Kidney epithelial cell (primary cell): Measurements from ENCODE around the gene SPATA46. TPM values are rescaled to one million over a fixed set of nuclear protein-coding genes. Genes with fewer than 3 reads are reported as not detected.
"Not testable (repeated sequence)": the region's sequence is repeated elsewhere in the genome, so short reads cannot be mapped to it uniquely, and the experiment has no call there.

Source experiments
- DNase-seq: peaks from one replicate; pipeline ENCODE4 v3.0.0-alpha.2; 2010; ENCODE audit warnings: low read depth
- H3K27me3 ChIP-seq: 2 replicates; pipeline ENCODE4 v1.6.0; 2011; ENCODE audit warnings: low read length; ENCODE audit not compliant: control insufficient read depth, insufficient read depth
- H3K36me3 ChIP-seq: 2 replicates; pipeline ENCODE4 v1.5.1; 2011; ENCODE audit warnings: low read length; ENCODE audit not compliant: control insufficient read depth, insufficient read depth
- H3K4me3 ChIP-seq: 2 replicates; pipeline ENCODE4 v1.5.1; 2011; ENCODE audit warnings: low read depth, mild to moderate bottlenecking, control low read depth, low read length
- total RNA-seq: library from RNA; depleted of rRNA; stranded (reverse); fragments of >200 nt; gene quantifications from 2 replicates; pipeline ENCODE4 v1.2.3, GENCODE V29; 2015
- TF ChIP-seq, protein P1 (sequence below): IDR thresholded peaks from 2 replicates; pipeline ENCODE4 v1.5.1; 2011; ENCODE audit warnings: mild to moderate bottlenecking, moderate library complexity, low read length, control low read depth, inconsistent platforms; ENCODE audit not compliant: insufficient read depth, poor library complexity, severe bottlenecking

Gene SPATA46
- total RNA-seq, 1 donor from 2014 or later: not detected

DNA sequence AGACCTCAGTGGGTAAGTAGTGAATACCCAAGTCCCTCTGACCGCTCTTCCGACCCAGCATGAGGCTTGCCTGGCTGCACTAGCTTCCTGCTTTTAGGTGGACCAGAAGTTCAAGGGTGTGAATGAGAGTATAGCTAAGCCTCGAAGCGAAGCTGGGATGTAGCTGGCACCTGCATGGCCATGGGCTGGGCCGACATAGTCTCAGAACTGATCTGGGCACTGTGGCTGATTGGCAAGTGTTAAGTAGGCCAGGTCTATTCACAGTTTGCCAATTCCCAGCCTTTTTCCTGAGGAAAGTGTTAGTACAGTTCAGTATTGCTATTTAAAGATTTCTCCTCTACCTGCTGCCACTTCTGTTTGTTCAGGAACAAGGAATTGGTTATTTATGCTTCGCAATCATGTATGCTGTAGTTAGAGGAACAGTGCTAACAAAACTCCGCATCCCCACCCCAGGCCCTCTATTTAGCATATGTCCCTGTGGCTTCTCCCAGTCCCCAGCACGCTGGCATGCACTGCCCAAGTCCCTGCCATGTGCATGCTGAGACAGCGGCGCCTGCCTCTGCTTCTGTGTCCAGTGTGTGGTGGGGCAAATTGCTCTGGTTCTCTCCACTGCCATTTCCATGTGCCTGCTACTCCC lies 16.3 kb downstream of the SPATA46 start:
- TF ChIP-seq, protein P1, sequence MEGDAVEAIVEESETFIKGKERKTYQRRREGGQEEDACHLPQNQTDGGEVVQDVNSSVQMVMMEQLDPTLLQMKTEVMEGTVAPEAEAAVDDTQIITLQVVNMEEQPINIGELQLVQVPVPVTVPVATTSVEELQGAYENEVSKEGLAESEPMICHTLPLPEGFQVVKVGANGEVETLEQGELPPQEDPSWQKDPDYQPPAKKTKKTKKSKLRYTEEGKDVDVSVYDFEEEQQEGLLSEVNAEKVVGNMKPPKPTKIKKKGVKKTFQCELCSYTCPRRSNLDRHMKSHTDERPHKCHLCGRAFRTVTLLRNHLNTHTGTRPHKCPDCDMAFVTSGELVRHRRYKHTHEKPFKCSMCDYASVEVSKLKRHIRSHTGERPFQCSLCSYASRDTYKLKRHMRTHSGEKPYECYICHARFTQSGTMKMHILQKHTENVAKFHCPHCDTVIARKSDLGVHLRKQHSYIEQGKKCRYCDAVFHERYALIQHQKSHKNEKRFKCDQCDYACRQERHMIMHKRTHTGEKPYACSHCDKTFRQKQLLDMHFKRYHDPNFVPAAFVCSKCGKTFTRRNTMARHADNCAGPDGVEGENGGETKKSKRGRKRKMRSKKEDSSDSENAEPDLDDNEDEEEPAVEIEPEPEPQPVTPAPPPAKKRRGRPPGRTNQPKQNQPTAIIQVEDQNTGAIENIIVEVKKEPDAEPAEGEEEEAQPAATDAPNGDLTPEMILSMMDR: no peak
- H3K4me3 ChIP-seq: no peak overlapping the region
- H3K36me3 ChIP-seq: no peaks in the 10 kb centered on the region
- no peak for DNase-seq
- no peaks in the 10 kb centered on the region for H3K27me3 ChIP-seq

DNA sequence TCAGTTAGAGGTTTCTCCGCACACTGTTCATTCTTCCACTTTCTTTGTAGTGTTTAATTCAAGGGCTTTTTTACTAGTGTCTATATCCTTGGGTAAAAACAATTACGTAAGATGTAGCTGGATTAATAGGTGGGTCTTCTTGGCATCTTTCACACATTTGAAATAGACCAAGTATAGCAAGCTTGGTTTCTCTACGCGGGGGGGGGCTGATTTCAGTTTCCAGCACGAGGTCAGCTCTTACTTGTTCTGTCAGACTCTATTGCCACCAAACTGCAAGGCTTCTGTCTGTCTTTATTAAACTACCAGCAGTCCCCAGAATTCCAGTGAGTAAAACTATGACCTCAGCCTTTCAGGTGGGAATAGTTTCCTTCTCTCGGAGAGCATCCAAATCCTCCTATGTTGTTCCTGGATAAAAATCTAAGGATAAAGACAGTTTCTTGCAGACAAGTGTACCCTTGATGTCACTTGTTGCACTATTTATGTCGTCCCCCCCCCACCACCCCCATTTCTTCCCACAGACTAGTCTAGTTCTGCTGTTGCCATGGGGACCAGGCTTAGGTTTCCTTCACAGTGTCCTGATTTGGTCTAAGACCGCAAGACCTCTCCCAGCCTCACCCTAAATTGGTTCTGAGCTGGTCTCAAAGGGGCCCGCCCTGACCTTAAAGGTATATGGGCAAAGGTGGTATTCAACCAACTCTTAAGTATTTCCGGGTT lies 17.0 kb downstream of the SPATA46 start:
- TF ChIP-seq, protein P1: no peak
- H3K36me3 ChIP-seq: no peaks in the 10 kb centered on the region

GRCh38 chr1:162358928-162359327 lies 17.7 kb downstream of the SPATA46 start:
- H3K36me3 ChIP-seq: no peaks in the 10 kb centered on the region
- DNase-seq: no peak
- TF ChIP-seq, protein P1: no peak
- H3K27me3 ChIP-seq: no peaks in the 10 kb centered on the region
- no peak overlapping the region for H3K4me3 ChIP-seq

More for the DNA sequence above, 17.0 kb downstream of the SPATA46 start:
- H3K4me3 ChIP-seq: no peak overlapping the region
- DNase-seq: no peak
- H3K27me3 ChIP-seq: no peaks in the 10 kb centered on the region

DNA sequence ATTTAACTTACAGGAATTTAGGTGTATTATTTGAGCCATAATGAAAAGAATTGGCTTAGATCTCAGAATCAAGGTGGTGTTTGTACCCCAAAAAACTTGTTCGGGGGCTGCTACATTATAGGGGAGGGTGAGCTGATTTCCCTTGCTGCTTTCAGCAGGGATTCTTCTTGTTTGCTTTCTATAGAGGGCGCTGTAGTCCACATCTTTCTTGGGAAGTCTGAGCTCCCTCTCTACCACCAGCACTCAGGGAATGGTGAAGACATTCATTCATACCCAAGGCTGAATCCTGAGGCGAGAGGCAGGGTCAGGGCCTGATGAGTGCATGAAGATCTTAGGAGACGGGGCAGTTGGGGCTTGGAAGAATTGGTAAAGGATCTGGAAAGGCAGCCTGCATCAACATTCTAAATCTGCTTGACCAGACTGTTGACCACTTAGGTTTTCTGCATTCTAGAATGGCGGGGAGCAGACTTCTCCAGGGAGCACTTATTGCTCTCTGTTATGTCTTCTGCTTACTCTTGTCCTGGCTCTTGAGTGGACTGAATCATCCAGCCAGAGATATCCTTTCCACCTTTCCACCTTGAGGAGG lies 18.9 kb downstream of the SPATA46 start:
- DNase-seq: no peak
- TF ChIP-seq, protein P1: no peak
- H3K4me3 ChIP-seq: no peak overlapping the region
- H3K27me3 ChIP-seq: no peaks in the 10 kb centered on the region
- H3K36me3 ChIP-seq: no peaks in the 10 kb centered on the region

- Histone ChIP-seq H3K4me3 (no peak overlapping the region), H3K27me3 (no peaks in the 10 kb centered on the region), H3K36me3 (no peaks in the 10 kb centered on the region)
- DNase-seq: no peak
- TF ChIP-seq, protein P1: no peak
These were observed 23.0 kb downstream of the SPATA46 start for GRCh38 chr1:162353702-162354101.

DNA sequence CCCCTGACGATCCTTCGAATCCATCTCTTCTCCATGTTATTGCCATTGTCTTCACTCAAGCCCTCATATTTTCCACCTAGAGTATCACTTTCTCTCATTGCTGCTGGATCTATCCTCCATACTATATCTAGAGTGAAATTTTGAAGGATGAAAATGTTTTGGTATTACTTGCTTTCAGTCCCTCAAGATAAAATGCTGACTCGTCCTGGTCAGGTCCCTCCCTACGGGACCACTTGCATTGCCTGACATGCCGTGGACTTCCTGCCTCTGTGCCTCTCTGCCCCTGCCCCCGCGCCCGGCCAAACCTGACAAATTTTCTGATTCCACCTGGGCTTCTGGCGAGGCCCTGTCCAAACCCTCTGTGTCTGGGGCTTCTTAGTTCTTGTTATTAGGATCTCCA lies 23.6 kb downstream of the SPATA46 start:
- H3K4me3 ChIP-seq: no peak overlapping the region
- H3K36me3 ChIP-seq: no peaks in the 10 kb centered on the region
- H3K27me3 ChIP-seq: no peaks in the 10 kb centered on the region
- TF ChIP-seq, protein P1: no peak
- no peak for DNase-seq

DNA sequence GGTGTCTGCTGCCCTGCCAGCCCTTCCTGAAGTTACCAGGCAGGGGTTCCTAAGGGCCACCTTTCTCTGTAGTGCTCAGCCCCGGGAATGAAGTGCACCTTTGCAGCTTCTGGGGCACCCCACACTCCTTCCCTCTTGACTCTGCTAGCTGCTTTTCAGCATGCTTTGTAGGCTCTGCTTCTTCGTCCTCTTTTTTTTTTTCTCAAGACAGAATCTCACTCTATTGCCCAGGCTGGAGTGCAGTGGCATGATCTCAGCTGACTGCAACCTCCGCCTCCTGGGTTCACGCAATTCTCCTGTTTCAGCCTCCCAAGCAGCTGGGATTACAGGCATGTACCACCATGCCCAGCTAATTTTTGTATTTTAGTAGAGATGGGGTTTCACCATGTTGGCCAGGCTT lies 24.8 kb downstream of the SPATA46 start:
- not testable (repeated sequence) for H3K36me3 ChIP-seq, H3K4me3 ChIP-seq, DNase-seq, H3K27me3 ChIP-seq
